Raji (cell line): Measurements from ENCODE around the gene MBNL2.

Experiments used
- POLR2A ChIP-seq: IDR thresholded peaks from 2 replicates; pipeline ENCODE4 v1.6.1; 2011; ENCODE audit warnings: low read depth, low read length, control low read depth; ENCODE audit not compliant: insufficient read depth

MBNL2 gene

DNA sequence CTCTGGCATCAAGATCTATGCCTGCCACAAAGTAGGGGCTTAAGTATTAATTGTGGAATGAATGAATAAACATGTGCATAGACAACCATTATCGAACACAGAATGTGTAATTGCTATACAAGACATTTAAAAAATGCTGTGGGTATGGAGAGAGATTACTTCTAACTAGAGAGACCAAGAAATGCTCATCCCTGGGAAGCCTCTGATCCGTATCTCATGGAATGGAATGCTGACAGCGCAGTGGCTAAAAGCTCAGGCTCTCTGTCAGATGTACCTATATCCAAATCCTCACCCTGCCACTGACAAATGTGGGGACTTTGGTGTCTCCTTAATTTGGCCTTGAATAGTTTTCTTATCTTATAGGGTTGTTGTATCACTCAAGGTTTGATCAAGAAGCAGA, 22.7 kb upstream of the MBNL2 start:
- TF ChIP-seq POLR2A = no peak

DNA sequence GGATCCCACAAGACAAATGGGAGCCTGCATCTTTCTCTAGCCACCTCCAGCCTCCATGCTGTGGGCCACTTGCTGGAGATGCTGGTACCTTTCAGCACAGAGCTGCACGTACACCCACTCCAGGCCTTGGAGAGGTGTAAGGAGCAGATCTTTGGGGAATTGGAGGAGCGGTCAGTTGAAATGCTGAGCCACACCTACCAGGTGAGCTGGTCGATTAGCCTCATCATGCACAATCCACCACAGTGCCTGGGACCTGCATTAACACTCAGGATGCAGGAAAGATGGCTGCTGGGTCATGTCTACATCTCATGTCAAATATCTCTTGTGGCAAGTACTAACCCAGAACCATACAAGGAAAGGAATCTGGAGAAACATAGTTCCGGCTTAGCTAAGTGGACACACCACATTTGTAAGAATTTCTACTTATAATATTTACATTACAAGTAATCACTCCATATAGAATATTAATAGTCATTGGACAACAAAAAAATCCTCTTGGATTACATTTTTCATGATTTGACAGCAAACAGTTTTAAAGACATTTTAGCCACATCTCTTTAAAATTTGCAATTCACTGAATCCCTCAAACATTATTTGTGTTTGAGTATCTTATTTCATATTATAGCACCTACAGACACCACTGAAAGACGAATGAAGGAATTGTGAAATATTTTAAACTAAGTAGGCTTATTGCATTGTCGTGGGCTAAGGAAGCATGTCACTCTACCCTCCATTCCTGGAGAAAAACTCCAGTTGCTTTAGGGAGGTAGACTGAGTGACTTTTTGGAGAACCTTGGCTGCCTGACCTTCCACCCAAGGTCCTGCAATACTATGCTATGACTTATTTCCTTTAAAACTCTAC, 21.8 kb upstream of the MBNL2 start:
- no peak for TF ChIP-seq POLR2A

DNA sequence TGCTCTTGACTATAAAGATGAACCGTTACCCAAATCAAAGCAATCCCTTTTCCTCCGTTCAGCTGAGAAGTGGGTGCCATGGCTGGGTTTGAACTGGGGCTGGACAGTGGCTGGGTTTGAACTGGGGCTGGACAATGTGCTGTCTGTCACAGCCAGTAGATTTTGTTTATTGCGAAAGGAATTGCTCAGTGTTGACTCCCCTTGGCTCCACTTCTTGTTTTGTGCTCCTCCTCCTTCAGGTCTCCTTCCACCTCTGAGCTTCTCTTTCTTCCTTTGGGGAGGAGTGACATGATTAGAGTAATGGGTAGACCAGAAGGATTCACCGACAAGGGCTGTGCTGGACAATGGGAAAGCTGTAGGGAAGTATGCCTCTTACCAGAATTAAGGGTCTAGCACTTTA, 19.4 kb upstream of the MBNL2 start:
- no peak for TF ChIP-seq POLR2A

DNA sequence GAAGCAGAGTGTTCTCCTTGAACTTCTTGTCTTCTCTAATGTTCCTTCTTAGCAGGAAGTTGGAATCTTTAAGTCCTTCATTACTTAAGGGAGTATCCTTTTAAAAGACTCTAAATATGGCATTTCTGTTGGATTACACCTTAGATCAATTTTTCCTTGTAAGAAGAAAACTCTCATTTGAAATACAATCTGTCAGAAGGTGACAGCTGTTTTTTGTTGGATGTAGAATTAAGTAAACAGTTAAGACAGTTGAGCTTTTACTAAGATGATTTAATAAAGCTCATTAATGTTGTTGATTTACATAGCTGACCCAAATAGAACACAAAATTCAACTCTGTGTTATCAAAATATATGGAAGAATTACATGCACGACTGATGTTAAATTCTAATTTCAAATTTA, 16.7 kb upstream of the MBNL2 start:
- no peak for TF ChIP-seq POLR2A

DNA sequence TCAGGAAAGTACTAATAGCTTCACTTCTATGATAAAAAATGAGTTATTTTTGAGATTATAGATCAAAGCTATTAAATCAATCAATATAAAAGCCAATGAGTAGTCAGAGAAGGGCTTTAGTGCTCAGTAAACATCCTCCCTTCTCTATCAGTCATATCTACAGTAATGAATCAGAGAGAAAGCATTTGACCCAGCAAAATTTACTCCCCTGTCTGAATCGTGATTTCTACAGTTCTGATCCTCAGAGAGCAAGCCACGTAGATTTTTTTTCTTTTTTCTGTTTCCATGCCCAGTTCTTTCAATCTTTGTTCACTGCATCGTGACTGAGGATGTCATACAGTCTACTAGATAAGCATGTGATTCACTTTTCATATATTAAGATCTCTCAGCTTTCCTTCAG, 16.2 kb upstream of the MBNL2 start:
- TF ChIP-seq POLR2A = no peak

DNA sequence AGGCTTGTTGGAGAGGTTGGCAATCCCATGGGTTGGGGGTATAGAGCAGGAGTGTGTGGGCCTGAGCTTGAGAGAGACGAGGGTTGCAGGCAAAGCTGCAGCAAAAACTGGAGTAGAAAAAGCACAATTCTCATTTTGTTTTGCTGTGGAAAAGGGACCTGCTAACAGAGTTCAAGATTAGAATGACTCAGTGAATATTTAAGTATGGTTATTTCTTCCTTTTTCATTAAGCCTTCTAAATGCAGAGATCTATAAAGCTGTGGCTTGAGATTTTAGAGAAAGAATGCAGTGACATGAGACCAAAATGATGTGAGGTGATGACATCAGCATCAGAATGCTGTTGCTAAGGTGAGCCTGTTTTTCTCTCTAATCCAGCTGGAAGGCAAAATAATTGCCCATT, 10.8 kb upstream of the MBNL2 start:
- no peak for TF ChIP-seq POLR2A

DNA sequence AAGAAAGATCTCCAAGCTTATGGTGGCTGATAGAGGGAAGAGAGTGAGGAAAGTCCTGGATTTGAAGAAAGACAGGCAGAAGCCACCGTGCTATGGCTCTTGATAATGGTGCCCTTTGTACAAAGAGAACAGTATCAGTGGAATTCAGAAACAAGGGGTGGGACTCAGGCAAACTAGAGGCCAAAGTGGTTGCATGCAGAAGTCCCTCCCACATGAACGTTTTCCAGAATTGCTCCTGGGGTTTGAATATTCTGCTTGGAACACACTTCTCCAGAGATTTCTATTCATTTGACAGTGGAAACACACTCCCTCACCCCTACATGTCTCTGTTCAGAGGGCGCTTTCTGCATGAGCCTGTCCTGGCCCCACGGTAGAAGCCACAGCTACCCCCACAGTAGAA, 10.1 kb upstream of the MBNL2 start:
- no peak for TF ChIP-seq POLR2A

DNA sequence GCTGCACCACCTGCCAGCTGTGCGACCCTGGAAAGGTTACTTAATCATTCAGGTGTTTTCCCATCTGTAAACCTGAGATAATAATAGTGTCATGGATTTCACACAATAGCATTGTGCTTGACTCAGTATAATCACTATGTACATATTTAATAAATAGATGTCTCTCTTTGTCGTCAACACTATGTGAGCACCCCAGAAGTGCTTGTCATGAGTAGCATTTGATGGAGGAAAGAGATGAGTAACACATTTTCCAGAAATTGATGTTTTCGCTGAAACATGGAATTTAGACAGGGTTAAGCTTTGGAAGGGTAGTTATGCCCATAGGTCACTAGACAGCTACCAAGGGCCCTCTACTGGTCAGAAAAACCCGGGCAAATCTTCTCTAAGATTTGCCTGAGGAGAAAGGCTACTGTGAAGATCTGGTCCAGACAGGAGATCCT, 9.5 kb upstream of the MBNL2 start:
- TF ChIP-seq POLR2A = no peak

DNA sequence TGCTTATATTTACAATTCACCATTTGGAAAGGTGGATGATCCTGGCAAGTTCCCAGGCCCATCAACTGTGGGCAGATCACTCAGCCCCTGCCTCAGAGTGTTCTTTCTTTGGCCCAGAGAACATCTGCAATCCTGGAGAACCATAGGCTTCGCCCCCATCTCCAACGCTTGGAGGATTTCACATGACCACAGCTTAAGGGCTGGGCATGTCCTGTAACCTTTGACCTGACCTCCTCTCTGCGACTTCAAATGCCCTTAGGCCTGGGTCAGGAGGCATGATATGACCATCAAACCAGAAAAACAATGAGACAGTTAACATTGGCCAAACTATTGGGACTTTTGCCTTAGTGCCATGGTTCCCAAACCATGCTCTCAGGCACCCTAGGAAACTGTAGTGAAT, 7.2 kb upstream of the MBNL2 start:
- no peak for TF ChIP-seq POLR2A

DNA sequence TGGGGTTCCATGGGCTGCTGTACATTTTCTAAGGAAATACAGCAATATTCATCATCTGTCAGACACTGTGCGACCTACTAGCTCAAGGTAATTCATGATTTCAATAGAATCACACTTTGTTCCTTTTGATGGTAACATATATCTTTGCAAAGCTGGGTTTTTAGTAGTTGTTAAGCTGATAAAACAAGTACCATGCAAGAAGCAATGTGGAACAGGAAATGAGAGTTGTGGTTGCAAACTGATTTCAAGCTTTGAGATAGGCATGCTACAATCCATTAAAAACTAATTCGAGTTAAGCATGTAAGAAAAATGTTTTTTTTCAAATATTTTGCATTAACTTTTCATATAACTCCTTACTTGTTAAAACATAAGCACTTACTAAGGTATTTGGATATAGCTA, 6.8 kb upstream of the MBNL2 start:
- no peak for TF ChIP-seq POLR2A

DNA sequence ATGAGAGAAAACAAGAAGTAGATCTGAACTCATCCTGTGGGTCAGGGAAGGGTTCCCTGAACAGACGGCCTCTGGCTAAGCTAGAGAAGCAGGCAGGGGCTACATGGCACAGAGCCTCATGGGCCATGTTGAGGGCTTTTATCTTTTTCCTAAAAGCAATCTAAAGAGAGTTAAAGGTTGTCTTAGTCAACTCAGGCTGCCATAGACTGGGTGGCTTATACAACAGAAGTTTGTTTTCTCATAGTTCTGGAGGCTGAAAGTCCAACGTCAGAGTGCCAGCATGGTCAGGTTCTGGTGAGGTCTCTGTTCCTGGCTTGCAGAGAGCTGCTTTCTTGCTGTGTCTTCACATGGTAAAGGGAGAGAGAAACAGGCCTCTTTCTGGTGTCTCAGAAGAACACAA, 2.9 kb upstream of the MBNL2 start:
- TF ChIP-seq POLR2A = no peak

DNA sequence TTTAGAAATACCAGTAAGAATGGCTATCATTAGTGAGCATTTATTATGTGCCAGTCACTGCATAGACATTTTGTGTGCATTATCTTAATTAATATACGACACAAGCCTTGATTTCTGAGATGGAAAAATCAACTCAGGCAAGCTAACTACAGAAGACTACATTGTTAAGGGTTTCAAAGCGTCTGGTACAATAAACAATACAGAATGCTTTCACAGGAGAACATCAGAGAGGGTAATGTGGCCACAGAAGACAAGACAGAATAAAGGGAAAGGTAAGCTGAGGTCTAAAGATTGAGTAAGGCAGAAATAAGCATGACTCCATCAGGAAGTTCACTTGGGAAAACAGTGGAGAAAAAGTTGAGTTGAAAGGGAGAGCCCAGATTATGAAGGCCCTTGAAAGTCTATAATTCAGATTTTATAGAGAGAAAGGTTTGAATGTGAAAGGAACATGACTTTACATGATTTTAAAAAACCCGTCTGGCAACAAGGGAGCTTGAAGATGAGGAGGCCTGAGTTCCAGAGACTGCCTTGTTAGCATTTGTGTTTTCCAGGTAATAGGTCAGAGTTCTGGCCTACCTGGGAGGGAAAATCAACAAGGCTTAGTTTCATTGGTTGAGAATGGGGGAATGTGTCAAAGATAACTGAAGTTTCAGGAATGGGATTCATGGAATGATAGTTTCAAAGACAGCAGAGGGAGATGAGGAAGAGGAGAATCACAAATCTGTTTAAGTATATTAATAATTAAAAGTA, 1.8 kb upstream of the MBNL2 start:
- TF ChIP-seq POLR2A = no peak

DNA sequence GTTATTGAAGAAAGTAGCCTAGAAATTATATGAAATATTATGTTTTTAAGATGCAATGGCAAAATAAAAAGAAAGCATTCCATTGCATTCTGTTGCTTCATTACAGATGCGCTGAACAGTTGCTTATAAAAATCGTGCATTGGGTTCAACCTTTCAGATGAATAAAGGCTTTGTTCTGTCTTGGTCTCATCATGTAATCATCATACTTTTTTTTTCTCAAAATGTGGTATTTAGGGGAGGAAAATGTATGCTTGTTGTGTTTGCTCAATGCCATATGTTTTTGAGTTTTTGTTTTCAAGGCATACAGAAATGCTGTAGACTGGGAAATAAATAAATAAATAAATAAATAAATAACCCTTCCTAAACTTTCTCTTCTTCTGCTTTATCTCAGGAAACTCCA, 1.1 kb upstream of the MBNL2 start:
- TF ChIP-seq POLR2A = no peak

DNA sequence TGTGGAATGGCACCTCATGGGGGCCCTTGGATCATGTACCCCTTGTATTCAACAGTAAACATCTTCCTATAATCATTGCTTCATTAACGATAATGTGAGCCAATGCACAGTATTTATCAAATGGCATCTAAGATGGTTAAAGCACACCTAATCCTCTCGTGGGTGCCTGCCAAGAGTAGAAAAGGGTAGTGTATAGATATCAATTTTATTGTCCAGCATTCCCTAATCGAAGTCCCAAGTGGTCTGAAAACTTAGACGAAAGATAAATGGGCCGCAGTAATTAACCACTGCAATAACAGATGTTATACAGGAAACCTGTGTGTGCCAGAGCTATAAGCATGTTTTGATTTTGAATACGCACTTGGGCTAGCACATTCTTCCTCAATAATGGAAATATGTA, 667 bp upstream of the MBNL2 start:
- TF ChIP-seq POLR2A = no peak

DNA sequence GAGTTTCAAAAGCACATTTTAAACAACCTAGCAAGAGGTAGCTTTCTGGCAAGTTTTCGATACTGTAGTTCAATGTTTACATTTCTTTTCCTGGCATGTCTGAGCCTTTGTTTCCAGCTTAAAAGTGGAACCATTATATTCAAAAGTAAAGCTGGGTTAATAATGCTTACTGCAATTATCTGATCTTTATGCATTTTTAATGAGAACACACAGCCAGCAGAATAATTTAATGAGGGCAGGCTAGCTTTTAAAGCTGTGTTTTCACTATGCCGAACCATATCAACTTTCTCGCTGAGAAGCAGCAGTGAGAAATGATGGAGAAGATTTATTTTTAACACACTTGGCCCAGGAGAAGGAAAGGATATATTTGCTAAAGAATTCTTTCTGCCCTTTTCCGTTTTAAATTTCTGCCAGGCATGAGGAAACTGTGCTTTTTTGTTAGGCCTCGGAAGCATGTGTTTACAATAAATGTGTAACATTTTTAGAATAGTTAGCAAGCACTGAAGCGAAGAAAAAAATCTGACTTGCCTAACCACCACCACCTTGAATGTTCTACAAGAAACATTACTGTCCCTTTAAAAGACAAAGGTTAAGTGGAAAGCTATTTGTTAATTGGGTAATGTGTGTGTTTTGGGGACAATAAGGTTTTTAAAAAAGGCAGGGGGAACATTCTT, 1.0 kb downstream of the MBNL2 start:
- TF ChIP-seq POLR2A = no peak
